ENCODE measurements around the gene EXOG. TPM values are rescaled to one million over a fixed set of nuclear protein-coding genes. Genes with fewer than 3 reads are reported as not detected.

EXOG gene
- total RNA-seq, 6 experiments from 2014 or later: 2.7 to 5.3 (median 3.9) TPM

- intact Hi-C loops (cut with DNase I): no loop called here
Observed at GRCh38 chr3:38465588-38466154, 30.5 kb upstream of the EXOG start.

DNA sequence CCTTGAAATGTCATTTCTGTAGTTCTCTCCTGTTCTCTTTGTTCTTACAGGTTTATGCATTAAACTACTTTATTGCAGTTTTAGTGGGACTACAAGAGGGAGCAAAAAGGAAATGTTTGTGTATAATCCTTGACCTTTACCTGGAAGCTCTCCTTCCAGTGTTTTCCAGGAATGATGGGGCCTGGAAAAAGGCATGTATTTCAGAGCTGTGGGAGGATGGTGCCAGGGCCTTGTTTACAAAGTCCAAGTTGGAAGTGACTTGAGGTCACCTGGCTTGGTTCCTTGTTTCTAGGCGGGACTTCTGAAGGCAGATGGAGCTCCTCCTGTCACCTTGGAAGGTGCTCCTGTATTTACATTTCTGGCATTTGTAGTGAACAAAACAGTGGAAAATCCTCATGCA, 27.4 kb upstream of the EXOG start:
- intact Hi-C loops (cut with DNase I): no loop called here
- WGBS (ENCODE audit: insufficient coverage, low coverage, low lambda C conversion rate, missing lambda C conversion rate): 33% methylated on average over 1 of the region's 1 CpG
- no peaks in the 10 kb centered on the region for H3K36me3 ChIP-seq
- peaks cover 0 to 3% (median 0%) of the 10 kb centered on the region in 4 donors for H3K9me3 ChIP-seq
- ATAC-seq (peak; percentile 50 to 71 (median 65)), DNase-seq (peak in 1 of 3 donors; percentile 76)
- peaks cover 3 to 58% (median 22%) of the 10 kb centered on the region in 4 donors for H3K4me1 ChIP-seq
- H3K4me3 ChIP-seq: no peak overlapping the region
- no peaks in the 10 kb centered on the region for H3K27me3 ChIP-seq
- TF ChIP-seq, protein P1, sequence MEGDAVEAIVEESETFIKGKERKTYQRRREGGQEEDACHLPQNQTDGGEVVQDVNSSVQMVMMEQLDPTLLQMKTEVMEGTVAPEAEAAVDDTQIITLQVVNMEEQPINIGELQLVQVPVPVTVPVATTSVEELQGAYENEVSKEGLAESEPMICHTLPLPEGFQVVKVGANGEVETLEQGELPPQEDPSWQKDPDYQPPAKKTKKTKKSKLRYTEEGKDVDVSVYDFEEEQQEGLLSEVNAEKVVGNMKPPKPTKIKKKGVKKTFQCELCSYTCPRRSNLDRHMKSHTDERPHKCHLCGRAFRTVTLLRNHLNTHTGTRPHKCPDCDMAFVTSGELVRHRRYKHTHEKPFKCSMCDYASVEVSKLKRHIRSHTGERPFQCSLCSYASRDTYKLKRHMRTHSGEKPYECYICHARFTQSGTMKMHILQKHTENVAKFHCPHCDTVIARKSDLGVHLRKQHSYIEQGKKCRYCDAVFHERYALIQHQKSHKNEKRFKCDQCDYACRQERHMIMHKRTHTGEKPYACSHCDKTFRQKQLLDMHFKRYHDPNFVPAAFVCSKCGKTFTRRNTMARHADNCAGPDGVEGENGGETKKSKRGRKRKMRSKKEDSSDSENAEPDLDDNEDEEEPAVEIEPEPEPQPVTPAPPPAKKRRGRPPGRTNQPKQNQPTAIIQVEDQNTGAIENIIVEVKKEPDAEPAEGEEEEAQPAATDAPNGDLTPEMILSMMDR (IDR thresholded peaks at IDR 0.05): no peak
- no peak for TF ChIP-seq POLR2A (IDR thresholded peaks at IDR 0.05)
- H3K27ac ChIP-seq: peak overlapping the region in 1 of 3 donors; percentile 64

More at GRCh38 chr3:38465588-38466154, 30.5 kb upstream of the EXOG start:
- Histone ChIP-seq H3K36me3 (no peaks in the 10 kb centered on the region), H3K27me3 (no peaks in the 10 kb centered on the region), H3K4me3 (no peak overlapping the region), H3K4me1 (peaks cover 0 to 40% (median 10%) of the 10 kb centered on the region in 4 donors), H3K27ac (no peak overlapping the region), H3K9me3 (peaks cover 0 to 3% (median 0%) of the 10 kb centered on the region in 4 donors)
- TF ChIP-seq POLR2A (IDR thresholded peaks at IDR 0.05): no peak
- TF ChIP-seq, protein P1 (IDR thresholded peaks at IDR 0.05): no peak
- 73% methylated on average over 1 of the region's 1 CpG for WGBS (ENCODE audit: insufficient coverage, low coverage, low lambda C conversion rate, missing lambda C conversion rate)
- ATAC-seq: no peak
- no peak for DNase-seq

DNA sequence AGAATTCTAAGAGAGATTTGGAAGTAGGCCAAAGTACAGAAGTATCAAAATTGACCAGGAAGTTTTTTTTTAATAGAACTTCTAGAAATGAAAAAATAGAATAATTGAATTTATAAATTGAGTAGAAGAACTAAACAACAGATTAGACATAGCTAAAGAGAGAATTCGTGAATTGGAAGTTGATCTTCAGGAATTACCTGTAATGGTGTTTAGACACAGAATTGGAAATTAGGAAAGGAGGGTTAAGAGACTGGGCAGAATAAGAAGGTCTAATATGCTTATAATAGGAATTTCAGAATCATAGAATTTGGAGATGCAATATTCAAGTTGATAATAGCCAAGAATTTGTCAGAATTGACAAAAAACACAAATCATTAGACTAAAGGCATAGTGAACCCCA, 26.3 kb upstream of the EXOG start:
- Histone ChIP-seq H3K9me3 (peaks cover 0 to 3% (median 0%) of the 10 kb centered on the region in 4 donors), H3K4me3 (no peak overlapping the region), H3K27ac (no peak overlapping the region), H3K36me3 (no peaks in the 10 kb centered on the region), H3K4me1 (peaks cover 3 to 58% (median 22%) of the 10 kb centered on the region in 4 donors), H3K27me3 (no peaks in the 10 kb centered on the region)
- intact Hi-C loops (cut with DNase I): loop anchor here in 1 of 2 donors (10.0 kb wide), 1 partner anchor 345 kb away; no protein-coding TSS in a partner anchor
- 100% methylated on average over 1 of the region's 1 CpG for WGBS (ENCODE audit: insufficient coverage, low coverage, low lambda C conversion rate, missing lambda C conversion rate)
- no peak for DNase-seq
- TF ChIP-seq, protein P1 (IDR thresholded peaks at IDR 0.05): no peak
- TF ChIP-seq POLR2A (IDR thresholded peaks at IDR 0.05): no peak
- ATAC-seq: no peak

- ATAC-seq (peak; percentile 90 to 94 (median 92)), DNase-seq (peak in 2 of 3 donors; percentile 50 to 79)
- 10% methylated on average over 3 of the region's 3 CpGs for WGBS (ENCODE audit: insufficient coverage, low coverage, low lambda C conversion rate, missing lambda C conversion rate)
- peak overlapping the region; percentile 49 to 64 (median 56) for H3K27ac ChIP-seq
- no peaks in the 10 kb centered on the region for H3K27me3 ChIP-seq
- TF ChIP-seq POLR2A (IDR thresholded peaks at IDR 0.05): no peak
- TF ChIP-seq, protein P1 (IDR thresholded peaks at IDR 0.05): no peak
- peaks cover 0 to 3% (median 0%) of the 10 kb centered on the region in 4 donors for H3K9me3 ChIP-seq
- intact Hi-C loops (cut with DNase I): loop anchor here in 1 of 2 donors (10.0 kb wide), 1 partner anchor 347 kb away; no protein-coding TSS in a partner anchor
- peaks cover 3 to 58% (median 22%) of the 10 kb centered on the region in 4 donors for H3K4me1 ChIP-seq
- H3K36me3 ChIP-seq: no peaks in the 10 kb centered on the region
- peak overlapping the region in 1 of 3 donors; percentile 14 for H3K4me3 ChIP-seq
Observed at GRCh38 chr3:38471260-38471857, 24.8 kb upstream of the EXOG start.
